OCI-LY3 (cell line): ENCODE results near the gene DNTTIP2.

ENCODE experiments used
- EZH2phosphoT487 ChIP-seq: fragments of 200-600 bp; shearing (Covaris generic); IDR thresholded peaks from 2 replicates; pipeline ENCODE4 v1.6.1; 2018; ENCODE audit warnings: antibody characterized with exemption, mixed run types, low read depth
- TF ChIP-seq, protein P1 (sequence below): fragments of 200-600, 300-600 bp; sonication (generic); IDR thresholded peaks from 2 replicates; pipeline ENCODE4 v1.5.1; 2014; ENCODE audit warnings: antibody characterized with exemption, low read length, low read depth

DNA sequence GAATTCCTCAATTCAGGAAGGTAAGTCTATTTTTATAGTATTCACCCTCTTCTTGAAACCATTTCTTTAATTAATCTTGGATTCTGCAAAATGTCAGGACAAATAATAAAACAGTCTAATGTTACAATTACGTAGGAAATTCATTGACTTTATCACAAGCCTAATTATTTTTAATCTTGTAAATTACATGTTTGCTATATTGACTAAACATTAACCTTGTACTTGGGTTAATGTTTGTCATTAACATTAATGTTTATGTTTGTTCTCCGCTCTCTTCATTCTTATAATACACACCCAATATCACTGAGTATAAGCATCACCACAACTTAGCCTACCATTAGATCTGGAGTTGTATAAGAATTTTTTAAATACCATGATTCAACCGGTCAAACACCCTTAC, 27.5 kb upstream of the DNTTIP2 start:
- TF ChIP-seq, protein P1, sequence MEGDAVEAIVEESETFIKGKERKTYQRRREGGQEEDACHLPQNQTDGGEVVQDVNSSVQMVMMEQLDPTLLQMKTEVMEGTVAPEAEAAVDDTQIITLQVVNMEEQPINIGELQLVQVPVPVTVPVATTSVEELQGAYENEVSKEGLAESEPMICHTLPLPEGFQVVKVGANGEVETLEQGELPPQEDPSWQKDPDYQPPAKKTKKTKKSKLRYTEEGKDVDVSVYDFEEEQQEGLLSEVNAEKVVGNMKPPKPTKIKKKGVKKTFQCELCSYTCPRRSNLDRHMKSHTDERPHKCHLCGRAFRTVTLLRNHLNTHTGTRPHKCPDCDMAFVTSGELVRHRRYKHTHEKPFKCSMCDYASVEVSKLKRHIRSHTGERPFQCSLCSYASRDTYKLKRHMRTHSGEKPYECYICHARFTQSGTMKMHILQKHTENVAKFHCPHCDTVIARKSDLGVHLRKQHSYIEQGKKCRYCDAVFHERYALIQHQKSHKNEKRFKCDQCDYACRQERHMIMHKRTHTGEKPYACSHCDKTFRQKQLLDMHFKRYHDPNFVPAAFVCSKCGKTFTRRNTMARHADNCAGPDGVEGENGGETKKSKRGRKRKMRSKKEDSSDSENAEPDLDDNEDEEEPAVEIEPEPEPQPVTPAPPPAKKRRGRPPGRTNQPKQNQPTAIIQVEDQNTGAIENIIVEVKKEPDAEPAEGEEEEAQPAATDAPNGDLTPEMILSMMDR, result no peak
- TF ChIP-seq EZH2phosphoT487, result no peak
